Kidney (tissue), 14 donors: Measurements from ENCODE around the gene CCDC85B. TPM values are rescaled to one million over a fixed set of nuclear protein-coding genes. Genes with fewer than 3 reads are reported as not detected.
A peak's percentile ranks its signal among the peaks of the same experiment; 100 is the strongest.

Source experiments
- DNase-seq, 5 donors: peaks; one replicate each; pipeline ENCODE4 v3.0.0-alpha.2; 2013 to 2020
- FAIRE-seq: peaks from 2 replicates; lab custom pipeline; 2012; peaks lifted over from hg19 to GRCh38; lab: Jason Lieb, UNC
- H3K27ac ChIP-seq, 2 donors: one replicate each; pipeline ENCODE4 v1.7.0; 2013; ENCODE audit warnings: low read depth in 2 of 2, low read length in 2 of 2, inconsistent platforms in 1 of 2
- H3K27me3 ChIP-seq: one replicate; pipeline ENCODE4 v1.7.1; 2013; ENCODE audit warnings: low read length, inconsistent platforms; ENCODE audit not compliant: control insufficient read depth, insufficient read depth
- H3K36me3 ChIP-seq, 3 donors: one replicate each; pipeline versions ENCODE4 v1.7.0 to v1.7.1; 2013; ENCODE audit warnings: low read length in 3 of 3, control low read depth in 1 of 3, inconsistent platforms in 1 of 3; ENCODE audit not compliant: insufficient read depth in 3 of 3, control insufficient read depth in 2 of 3
- H3K4me1 ChIP-seq, 3 donors: one replicate each; pipeline versions ENCODE4 v1.7.0 to v1.7.1; 2013; ENCODE audit warnings: low read length in 3 of 3, inconsistent platforms in 1 of 3, low read depth in 1 of 3; ENCODE audit not compliant: control insufficient read depth in 2 of 3, insufficient read depth in 2 of 3
- H3K4me3 ChIP-seq, 3 donors: one replicate each; pipeline versions ENCODE4 v1.7.0 to v1.8.1; 2013; ENCODE audit warnings: low read length in 3 of 3, control low read depth in 1 of 3, inconsistent platforms in 1 of 3
- H3K9ac ChIP-seq, 3 donors: one replicate each; pipeline versions ENCODE4 v1.7.0 to v1.7.1; 2013; ENCODE audit warnings: low read length in 3 of 3, control low read depth in 1 of 3, inconsistent platforms in 1 of 3
- H3K9me3 ChIP-seq, 3 donors: one replicate each; pipeline versions ENCODE4 v1.7.0 to v1.7.1; 2013; ENCODE audit warnings: low read length in 3 of 3, control low read depth in 1 of 3, inconsistent platforms in 1 of 3; ENCODE audit not compliant: control insufficient read depth in 2 of 3, insufficient read depth in 1 of 3
- CTCF ChIP-seq: IDR thresholded peaks from 3 replicates; pipeline ENCODE4 v1.5.1; 2012; ENCODE audit warnings: mild to moderate bottlenecking, moderate library complexity, borderline replicate concordance; ENCODE audit not compliant: insufficient read depth; ENCODE audit errors: extremely low read depth
- intact Hi-C: fragments of 100-400 bp; cut with DNase I; formaldehyde crosslinking; loops from one replicate; pipeline ENCODE4 v1.11.1; 2022
- polyA plus RNA-seq: library from polyadenylated mRNA; stranded (reverse); fragments of 350-450 nt; fragmentation: Illumina TruSeq; extraction: RNeasy Lipid Tissue Mini Kit (QIAGEN cat#74804); gene quantifications from one replicate; pipeline ENCODE4 v1.2.3, GENCODE V29; 2014; ENCODE audit warnings: low read depth, low replicate concordance; ENCODE audit not compliant: insufficient read depth
- total RNA-seq: library from RNA; stranded (reverse); fragmentation: NEBNext Ultra II Directional; extraction: Animal tissue kit (Norgen Biotek cat#: 25700); gene quantifications from one replicate; pipeline ENCODE4 v1.2.1, GENCODE V29; 2021
- donor health status: control.
- donor health status: control.
- donor health status: control.
- donor health status: control.
- donor health status: control.
- donor health status: DM: yes; HTN: yes; CAD: no.
- donor health status: Normal renal cell carcinoma (clear cell type).

The CCDC85B gene
- total and polyA plus RNA-seq, 2 donors from 2014 or later = 26.1 to 31.8 TPM

- peak overlapping the region; percentile 57 to 85 (median 84) for H3K9ac ChIP-seq
- H3K27me3 ChIP-seq = no peaks in the 10 kb centered on the region
- intact Hi-C loops = no loop called here
- H3K9me3 ChIP-seq = no peaks in the 10 kb centered on the region
- H3K36me3 ChIP-seq = peaks cover 11 to 24% (median 21%) of the 10 kb centered on the region in 3 donors
- peaks cover 0 to 30% (median 27%) of the 10 kb centered on the region in 3 donors for H3K4me1 ChIP-seq
- FAIRE-seq (no peak), DNase-seq (peak; percentile 69 to 95 (median 79))
- peak overlapping the region; percentile 87 to 92 for H3K27ac ChIP-seq
- peak overlapping the region; percentile 71 to 96 (median 95) for H3K4me3 ChIP-seq
- TF ChIP-seq CTCF = no peak
Measured at GRCh38 chr11:65856689-65857499, 33.6 kb upstream of the CCDC85B start.

GRCh38 chr11:65857500-65857852 lies 33.0 kb upstream of the CCDC85B start:
- no peak for FAIRE-seq
- TF ChIP-seq CTCF = no peak

GRCh38 chr11:65857853-65858680 lies 32.4 kb upstream of the CCDC85B start, which contains the start of gene CFL1:
CFL1 (minus strand) TSS chr11:65858180; CDS start chr11:65858099, 81 bp downstream.
- Histone ChIP-seq H3K4me3 (peak within 1 kb of the TSS; percentile 77 to 96 (median 95)), H3K36me3 (peaks cover 11 to 29% (median 23%) of the 10 kb centered on the region in 3 donors), H3K9me3 (no peaks in the 10 kb centered on the region), H3K27ac (peak within 1 kb of the TSS; percentile 98 to 100), H3K27me3 (no peaks in the 10 kb centered on the region), H3K9ac (peak within 1 kb of the TSS; percentile 84 to 86 (median 85)), H3K4me1 (peaks cover 0 to 31% (median 27%) of the 10 kb centered on the region in 3 donors)
- FAIRE-seq (no peak), DNase-seq (peak; percentile 98 to 100 (median 99))
- no peak for TF ChIP-seq CTCF
- intact Hi-C loops = no loop called here

More at GRCh38 chr11:65857500-65857852, 33.0 kb upstream of the CCDC85B start:
- Histone ChIP-seq H3K4me3 (peak overlapping the region; percentile 71 to 96 (median 95)), H3K27me3 (no peaks in the 10 kb centered on the region), H3K9me3 (no peaks in the 10 kb centered on the region), H3K36me3 (peaks cover 11 to 24% (median 21%) of the 10 kb centered on the region in 3 donors), H3K27ac (peak overlapping the region; percentile 87 to 92), H3K4me1 (peaks cover 0 to 31% (median 27%) of the 10 kb centered on the region in 3 donors), H3K9ac (peak overlapping the region; percentile 57 to 85 (median 84))
- peak in 2 of 5 donors; percentile 43 to 93 for DNase-seq
- intact Hi-C loops = no loop called here
